Stimulated activated CD8-positive, alpha-beta memory T cell treated with anti-CD3 and anti-CD28 coated beads, Interleukin-4, amount 100 ng/mL, for 48 hours (primary cell): ENCODE results near the gene BPGM.

Source experiments
- DNase-seq: peaks from one replicate; pipeline ENCODE4 v3.0.0-alpha.2; 2020

BPGM gene

GRCh38 chr7:134724606-134725005 is 78.0 kb downstream of the BPGM start:
- DNase-seq, result no peak

- no peak for DNase-seq
Observed at GRCh38 chr7:134726581-134726980, 79.9 kb downstream of the BPGM start.

- no peak for DNase-seq
Observed at GRCh38 chr7:134727711-134728110, 81.1 kb downstream of the BPGM start.
